ENCODE measurements around the gene SSTR5. TPM values are rescaled to one million over a fixed set of nuclear protein-coding genes. Genes with fewer than 3 reads are reported as not detected.
A peak's percentile ranks its signal among the peaks of the same experiment; 100 is the strongest.

Gene SSTR5
- total and polyA plus RNA-seq, 12 donors = 0.17 to 14.4 (median 2.5) TPM; not detected in 2

- intact Hi-C loops (cut with DNase I) = no loop called here
- DNase-seq = no peak
- Histone ChIP-seq H3K4me1 (replicated peaks in 1 of 2) (no peaks in the 10 kb centered on the region), H3K9me3 (replicated peaks in 1 of 3) (no peaks in the 10 kb centered on the region), H3K27me3 (peaks cover 6% of the 10 kb centered on the region), H3K36me3 (replicated peaks in 1 of 2) (no peaks in the 10 kb centered on the region), H3K27ac (no peak overlapping the region), H3K4me3 (no peak overlapping the region)
- TF ChIP-seq CTCF (IDR thresholded peaks at IDR 0.05) (no peak), POLR2A (IDR thresholded peaks at IDR 0.05) (no peak)
- WGBS, 4 donors = 96 to 100% (median 98%) methylated on average over 3 of the region's 3 CpGs
Observed at GRCh38 chr16:1033128-1033679, 39.3 kb upstream of the SSTR5 start.

- intact Hi-C loops (cut with DNase I) = no loop called here
- no peaks in the 10 kb centered on the region for H3K9me3 ChIP-seq (replicated peaks in 1 of 3)
- TF ChIP-seq CTCF (IDR thresholded peaks at IDR 0.05) (no peak), POLR2A (IDR thresholded peaks at IDR 0.05) (no peak)
- no peaks in the 10 kb centered on the region for H3K36me3 ChIP-seq (replicated peaks in 1 of 2)
- H3K27ac ChIP-seq = no peak overlapping the region
- H3K4me3 ChIP-seq = no peak overlapping the region
- no peak for DNase-seq
- WGBS, 4 donors = 70 to 80% (median 75%) methylated on average over 5 to 6 of the region's 6 CpGs
- H3K27me3 ChIP-seq = peaks cover 14% of the 10 kb centered on the region
- no peaks in the 10 kb centered on the region for H3K4me1 ChIP-seq (replicated peaks in 1 of 2)
Observed at GRCh38 chr16:1034230-1035065, 38.1 kb upstream of the SSTR5 start.

- Histone ChIP-seq H3K9me3 (replicated peaks in 1 of 3) (no peaks in the 10 kb centered on the region), H3K27ac (no peak overlapping the region), H3K27me3 (peaks cover 14% of the 10 kb centered on the region), H3K36me3 (replicated peaks in 1 of 2) (no peaks in the 10 kb centered on the region), H3K4me3 (no peak overlapping the region), H3K4me1 (replicated peaks in 1 of 2) (no peaks in the 10 kb centered on the region)
- DNase-seq = no peak
- WGBS, 4 donors = 82 to 100% (median 84%) methylated on average over 1 to 7 of the region's 7 CpGs
- intact Hi-C loops (cut with DNase I) = no loop called here
- TF ChIP-seq POLR2A (IDR thresholded peaks at IDR 0.05) (no peak), CTCF (IDR thresholded peaks at IDR 0.05) (no peak)
Observed at GRCh38 chr16:1035066-1035415, 37.5 kb upstream of the SSTR5 start.

GRCh38 chr16:1036166-1036565 is 36.4 kb upstream of the SSTR5 start:
- no peak overlapping the region for H3K4me3 ChIP-seq
- H3K27ac ChIP-seq = no peak overlapping the region
- intact Hi-C loops (cut with DNase I) = no loop called here
- no peaks in the 10 kb centered on the region for H3K36me3 ChIP-seq (replicated peaks in 1 of 2)
- 30 to 31% methylated on average over 15 of the region's 15 CpGs; no CpG with 5 or more reads in 2 of the 4 donors for WGBS, 4 donors
- peak in 2 of 7 donors; percentile 16 to 35 for DNase-seq
- H3K27me3 ChIP-seq = peaks cover 14% of the 10 kb centered on the region
- H3K4me1 ChIP-seq (replicated peaks in 1 of 2) = no peaks in the 10 kb centered on the region
- no peaks in the 10 kb centered on the region for H3K9me3 ChIP-seq (replicated peaks in 1 of 3)
- TF ChIP-seq POLR2A (IDR thresholded peaks at IDR 0.05) = no peak
- TF ChIP-seq CTCF (IDR thresholded peaks at IDR 0.05) = no peak
